COR-L47 (cell line): ENCODE results near the gene FAM3C.
A peak's percentile ranks its signal among the peaks of the same experiment; 100 is the strongest.
"Not testable (repeated sequence)": the region's sequence is repeated elsewhere in the genome, so short reads cannot be mapped to it uniquely, and the experiment has no call there.

Experiments used
- DNase-seq: peaks from one replicate; lab custom pipeline; 2025; lab: John Stamatoyannopoulos, UW

The FAM3C gene

GRCh38 chr7:121395961-121396757, at the start of gene FAM3C:
FAM3C (minus strand) TSS chr7:121396308; CDS start chr7:121382969, 13,339 bp downstream.
- peak; percentile 90 for DNase-seq

GRCh38 chr7:121442845-121443244, 46.7 kb upstream of the FAM3C start:
- no peak for DNase-seq

GRCh38 chr7:121440857-121441503, 44.9 kb upstream of the FAM3C start:
- DNase-seq = no peak

GRCh38 chr7:121438043-121438955, 42.2 kb upstream of the FAM3C start:
- not testable (repeated sequence) for DNase-seq

GRCh38 chr7:121437470-121437869, 41.4 kb upstream of the FAM3C start:
- DNase-seq = no peak

GRCh38 chr7:121436688-121437087, 40.6 kb upstream of the FAM3C start:
- DNase-seq = no peak

GRCh38 chr7:121436136-121436535, 40.0 kb upstream of the FAM3C start:
- DNase-seq = no peak

- no peak for DNase-seq
Measured at GRCh38 chr7:121433775-121434174, 37.7 kb upstream of the FAM3C start.

GRCh38 chr7:121432486-121432885, 36.4 kb upstream of the FAM3C start:
- not testable (repeated sequence) for DNase-seq

- DNase-seq = no peak
Measured at GRCh38 chr7:121431996-121432395, 35.9 kb upstream of the FAM3C start.

GRCh38 chr7:121431389-121431995, 35.4 kb upstream of the FAM3C start:
- no peak for DNase-seq

GRCh38 chr7:121430558-121430957, 34.5 kb upstream of the FAM3C start:
- no peak for DNase-seq

- DNase-seq = no peak
Measured at GRCh38 chr7:121429798-121430197, 33.7 kb upstream of the FAM3C start.

GRCh38 chr7:121428855-121429489, 32.9 kb upstream of the FAM3C start:
- no peak for DNase-seq

GRCh38 chr7:121421743-121422142, 25.6 kb upstream of the FAM3C start:
- not testable (repeated sequence) for DNase-seq

- DNase-seq = no peak
Measured at GRCh38 chr7:121420976-121421375, 24.9 kb upstream of the FAM3C start.

- no peak for DNase-seq
Measured at GRCh38 chr7:121419201-121420148, 23.4 kb upstream of the FAM3C start.

GRCh38 chr7:121416533-121416932, 20.4 kb upstream of the FAM3C start:
- DNase-seq = no peak

- DNase-seq = no peak
Measured at GRCh38 chr7:121414436-121414835, 18.3 kb upstream of the FAM3C start.

- DNase-seq = no peak
Measured at GRCh38 chr7:121411597-121411979, 15.5 kb upstream of the FAM3C start.
